ENCODE measurements around the gene LRRC3B. TPM values are rescaled to one million over a fixed set of nuclear protein-coding genes. Genes with fewer than 3 reads are reported as not detected.

The LRRC3B gene
- total RNA-seq, 4 donors from 2014 or later: 0.30 TPM; not detected in 3

- TF ChIP-seq EP300 (IDR thresholded peaks at IDR 0.05) (no peak), CTCF (IDR thresholded peaks at IDR 0.05) (no peak), POLR2A (IDR thresholded peaks at IDR 0.05) (no peak)
- H3K27ac ChIP-seq: no peak overlapping the region
- H3K36me3 ChIP-seq: no peaks in the 10 kb centered on the region
- H3K4me1 ChIP-seq: no peaks in the 10 kb centered on the region
- H3K9me3 ChIP-seq: no peaks in the 10 kb centered on the region
- WGBS, 2 donors: 87 to 90% methylated on average over 2 of the region's 2 CpGs
- no peak overlapping the region for H3K4me3 ChIP-seq
- no peaks in the 10 kb centered on the region for H3K27me3 ChIP-seq
- DNase-seq (ENCODE audit: low spot score in 2 of 2): no peak
Measured at GRCh38 chr3:26639339-26639738, 16.8 kb downstream of the LRRC3B start.

- Histone ChIP-seq H3K4me1 (no peaks in the 10 kb centered on the region), H3K27me3 (no peaks in the 10 kb centered on the region), H3K9me3 (no peaks in the 10 kb centered on the region), H3K36me3 (no peaks in the 10 kb centered on the region), H3K4me3 (no peak overlapping the region), H3K27ac (no peak overlapping the region)
- TF ChIP-seq EP300 (IDR thresholded peaks at IDR 0.05) (no peak), CTCF (IDR thresholded peaks at IDR 0.05) (no peak), POLR2A (IDR thresholded peaks at IDR 0.05) (no peak)
- WGBS, 2 donors: 77 to 82% methylated on average over 3 of the region's 3 CpGs
- no peak for DNase-seq (ENCODE audit: low spot score in 2 of 2)
Measured at GRCh38 chr3:26647078-26647477, 24.5 kb downstream of the LRRC3B start.

GRCh38 chr3:26648461-26648860 is 25.9 kb downstream of the LRRC3B start:
- TF ChIP-seq POLR2A (IDR thresholded peaks at IDR 0.05) (no peak), EP300 (IDR thresholded peaks at IDR 0.05) (no peak), CTCF (IDR thresholded peaks at IDR 0.05) (no peak)
- Histone ChIP-seq H3K4me3 (no peak overlapping the region), H3K27ac (no peak overlapping the region), H3K9me3 (no peaks in the 10 kb centered on the region), H3K27me3 (no peaks in the 10 kb centered on the region), H3K36me3 (no peaks in the 10 kb centered on the region), H3K4me1 (no peaks in the 10 kb centered on the region)
- WGBS, 2 donors: 53 to 57% methylated on average over 2 of the region's 2 CpGs
- no peak for DNase-seq (ENCODE audit: low spot score in 2 of 2)

- 64 to 71% methylated on average over 5 of the region's 5 CpGs for WGBS, 2 donors
- H3K27ac ChIP-seq: no peak overlapping the region
- no peaks in the 10 kb centered on the region for H3K9me3 ChIP-seq
- no peaks in the 10 kb centered on the region for H3K27me3 ChIP-seq
- no peak overlapping the region for H3K4me3 ChIP-seq
- H3K36me3 ChIP-seq: no peaks in the 10 kb centered on the region
- TF ChIP-seq CTCF (IDR thresholded peaks at IDR 0.05) (no peak), POLR2A (IDR thresholded peaks at IDR 0.05) (no peak)
- no peak for DNase-seq (ENCODE audit: low spot score in 2 of 2)
- H3K4me1 ChIP-seq: no peaks in the 10 kb centered on the region
Measured at GRCh38 chr3:26652164-26652563, 29.6 kb downstream of the LRRC3B start.

- Histone ChIP-seq H3K36me3 (no peaks in the 10 kb centered on the region), H3K27ac (no peak overlapping the region), H3K9me3 (no peaks in the 10 kb centered on the region), H3K4me1 (no peaks in the 10 kb centered on the region), H3K27me3 (no peaks in the 10 kb centered on the region), H3K4me3 (no peak overlapping the region)
- DNase-seq (ENCODE audit: low spot score in 2 of 2): no peak
- WGBS, 2 donors: 62 to 70% methylated on average over 1 of the region's 1 CpG
- TF ChIP-seq POLR2A (IDR thresholded peaks at IDR 0.05) (no peak), CTCF (IDR thresholded peaks at IDR 0.05) (no peak), EP300 (IDR thresholded peaks at IDR 0.05) (no peak)
Measured at GRCh38 chr3:26653811-26654425, 31.3 kb downstream of the LRRC3B start.
